ENCODE data around the gene RAD50. TPM values are rescaled to one million over a fixed set of nuclear protein-coding genes. Genes with fewer than 3 reads are reported as not detected.
"Not testable (repeated sequence)": the region's sequence is repeated elsewhere in the genome, so short reads cannot be mapped to it uniquely, and the experiment has no call there.

The RAD50 gene
- total RNA-seq, 2 experiments from 2014 or later, result 30.4 to 34.5 TPM

DNA sequence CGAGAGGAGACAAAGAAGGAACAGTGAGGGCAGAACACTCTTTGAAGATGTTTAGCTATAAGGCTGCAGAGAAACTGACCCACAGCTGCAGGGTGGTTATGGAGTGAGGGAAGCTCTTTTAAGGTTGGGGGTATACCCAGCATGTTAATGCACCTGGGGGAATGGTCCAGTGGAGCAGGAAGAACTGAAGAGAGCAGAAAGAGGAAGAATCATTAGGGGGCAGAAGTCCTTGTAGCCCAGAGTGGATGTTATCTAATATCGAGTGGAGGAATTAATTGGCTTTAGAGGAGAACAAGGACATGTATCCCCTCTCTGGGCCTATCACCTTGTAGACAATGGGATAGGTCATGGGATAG, 124.7 kb downstream of the RAD50 start:
- H3K9me3 Mint-ChIP-seq (ENCODE audit: insufficient read depth), result no peaks in the 10 kb centered on the region
- no peak for ATAC-seq
- no peaks in the 10 kb centered on the region for H3K36me3 Mint-ChIP-seq (ENCODE audit: low read depth)
- no peak overlapping the region for H3K4me3 Mint-ChIP-seq
- H3K27me3 Mint-ChIP-seq (ENCODE audit: low read depth), result no peaks in the 10 kb centered on the region
- ChIA-PET POLR2A (no interaction called here), CTCF (no interaction called here)
- H3K27ac Mint-ChIP-seq, result no peak overlapping the region
- peak; percentile 14 for DNase-seq
- peaks cover 30% of the 10 kb centered on the region for H3K4me1 Mint-ChIP-seq (ENCODE audit: low read depth)

DNA sequence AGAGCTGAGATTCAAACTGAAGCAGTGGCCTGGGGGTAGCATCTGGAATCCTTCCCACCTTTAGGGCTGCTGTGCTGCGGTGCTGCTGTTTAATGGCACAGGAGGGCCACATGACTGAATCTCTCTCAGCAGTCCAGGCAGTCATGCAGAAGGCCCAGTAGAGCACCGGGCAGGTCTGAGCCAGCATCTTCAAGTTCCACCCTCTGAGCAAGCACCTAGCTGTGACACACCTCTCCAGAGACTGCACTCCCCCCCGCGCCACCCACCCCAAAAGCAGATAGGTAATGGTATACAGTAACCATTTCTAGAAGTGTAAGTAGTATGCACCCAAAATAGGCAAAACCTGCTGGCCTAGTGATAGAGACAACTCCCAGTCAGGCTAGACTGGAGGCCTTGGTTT, 125.2 kb downstream of the RAD50 start:
- H3K9me3 Mint-ChIP-seq (ENCODE audit: insufficient read depth), result no peaks in the 10 kb centered on the region
- H3K4me1 Mint-ChIP-seq (ENCODE audit: low read depth), result peaks cover 28% of the 10 kb centered on the region
- H3K27me3 Mint-ChIP-seq (ENCODE audit: low read depth), result no peaks in the 10 kb centered on the region
- no peak overlapping the region for H3K27ac Mint-ChIP-seq
- POLR2A ChIA-PET, result no interaction called here
- ATAC-seq, result no peak
- no peaks in the 10 kb centered on the region for H3K36me3 Mint-ChIP-seq (ENCODE audit: low read depth)
- DNase-seq, result peak; percentile 17
- H3K4me3 Mint-ChIP-seq, result no peak overlapping the region
- CTCF ChIA-PET, result no interaction called here

DNA sequence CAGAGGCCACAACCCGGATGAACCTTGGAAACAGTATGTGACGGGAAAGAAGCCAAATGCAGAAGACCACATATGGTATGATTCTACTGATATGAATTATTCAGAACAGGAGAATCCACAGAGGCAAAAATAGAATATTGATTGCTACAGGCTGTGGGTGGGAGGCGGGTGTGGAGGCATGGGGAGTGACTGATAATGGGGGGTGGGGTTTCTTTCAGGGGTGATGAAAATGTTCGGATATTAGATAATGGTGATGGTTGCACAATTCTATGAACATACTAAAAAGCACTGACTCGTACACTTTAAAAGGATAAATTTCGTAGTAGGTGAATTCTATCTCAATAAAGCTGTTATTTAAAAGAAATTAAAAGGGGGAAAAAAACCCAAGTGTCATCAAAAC, 127.7 kb downstream of the RAD50 start:
- Mint-ChIP-seq H3K4me1 (ENCODE audit: low read depth) (peaks cover 47% of the 10 kb centered on the region), H3K27ac (no peak overlapping the region), H3K27me3 (ENCODE audit: low read depth) (no peaks in the 10 kb centered on the region), H3K36me3 (ENCODE audit: low read depth) (peaks cover 4% of the 10 kb centered on the region), H3K4me3 (no peak overlapping the region), H3K9me3 (ENCODE audit: insufficient read depth) (no peaks in the 10 kb centered on the region)
- ChIA-PET CTCF (interaction anchor here (1.0 to 2.2 kb wide), 4 partner anchors 26 to 136 kb away, joined by 3 to 8 read pairs (median 4); partner anchors contain the start of gene KIF3A), POLR2A (interaction anchor here (0.7 kb wide), 1 partner anchor 10 kb away, joined by 3 read pairs; no protein-coding TSS in a partner anchor)
- ATAC-seq, result no peak
- DNase-seq, result no peak

DNA sequence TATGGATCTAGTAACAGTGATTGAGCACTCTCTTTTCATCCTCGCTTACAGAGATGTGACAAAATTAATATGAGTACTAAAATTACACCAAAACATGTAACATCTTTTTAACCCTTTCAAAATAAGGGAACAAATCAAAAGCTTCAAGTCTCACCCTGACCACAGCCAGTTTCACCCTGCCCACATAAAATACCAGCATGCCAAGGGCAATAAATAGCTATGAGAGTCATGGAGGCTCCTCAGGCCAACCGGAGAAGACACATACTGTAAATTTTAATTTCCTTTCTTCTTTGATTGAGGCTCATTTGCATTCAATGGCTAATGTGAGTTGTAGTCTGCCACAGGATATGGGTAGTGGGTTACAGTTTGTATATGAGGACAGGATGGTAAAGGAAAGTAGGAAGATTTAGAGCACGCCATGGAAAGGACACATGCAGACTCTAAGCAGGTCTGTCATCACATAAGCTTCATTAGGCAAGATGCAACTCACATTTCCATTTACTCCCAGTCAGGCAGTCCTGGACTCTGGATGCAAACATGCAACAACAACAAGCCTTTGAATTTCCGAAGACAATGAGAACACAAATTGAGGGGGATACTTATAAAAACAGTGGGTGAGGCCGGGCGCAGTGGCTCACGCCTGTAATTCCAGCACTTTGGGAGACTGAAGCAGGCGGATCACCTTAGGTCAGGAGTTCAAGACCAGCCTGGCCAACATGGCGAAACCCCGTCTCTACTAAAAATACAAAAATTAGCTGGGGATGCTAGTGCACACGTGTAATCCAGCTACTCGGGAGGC, 128.3 kb downstream of the RAD50 start:
- H3K27ac Mint-ChIP-seq, result peak overlapping the region; percentile 26
- no peaks in the 10 kb centered on the region for H3K9me3 Mint-ChIP-seq (ENCODE audit: insufficient read depth)
- no peaks in the 10 kb centered on the region for H3K27me3 Mint-ChIP-seq (ENCODE audit: low read depth)
- peaks cover 51% of the 10 kb centered on the region for H3K4me1 Mint-ChIP-seq (ENCODE audit: low read depth)
- POLR2A ChIA-PET, result interaction anchor here (0.7 kb wide), 1 partner anchor 11 kb away, joined by 3 read pairs; no protein-coding TSS in a partner anchor
- H3K4me3 Mint-ChIP-seq, result no peak overlapping the region
- DNase-seq, result peak; percentile 49
- ATAC-seq, result no peak
- H3K36me3 Mint-ChIP-seq (ENCODE audit: low read depth), result peaks cover 4% of the 10 kb centered on the region
- CTCF ChIA-PET, result interaction anchor here (0.7 to 2.2 kb wide), 6 partner anchors 27 to 158 kb away, joined by 3 to 8 read pairs (median 4); partner anchors contain the start of gene KIF3A

DNA sequence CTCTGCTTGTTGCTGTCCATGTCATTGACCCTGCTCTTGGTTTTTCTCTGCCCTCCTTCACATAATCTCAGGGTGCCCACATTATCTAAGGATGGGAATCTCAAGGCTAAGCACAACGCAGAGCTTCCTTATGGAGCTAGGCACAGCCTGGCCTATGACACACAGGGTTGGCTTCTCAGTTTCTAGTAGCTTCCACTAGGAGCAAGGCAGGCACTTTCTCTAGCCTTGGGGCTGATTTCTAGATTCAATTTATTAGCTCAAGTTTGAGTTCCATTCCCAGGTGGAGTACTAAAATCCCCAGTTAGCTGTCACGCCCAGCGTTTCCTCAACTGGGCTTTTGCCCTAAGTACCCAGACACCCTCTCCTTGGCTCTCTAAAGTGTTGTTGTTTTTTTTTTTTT, 129.4 kb downstream of the RAD50 start:
- Mint-ChIP-seq H3K4me3 (no peak overlapping the region), H3K9me3 (ENCODE audit: insufficient read depth) (no peaks in the 10 kb centered on the region), H3K27me3 (ENCODE audit: low read depth) (no peaks in the 10 kb centered on the region), H3K4me1 (ENCODE audit: low read depth) (peaks cover 54% of the 10 kb centered on the region), H3K27ac (no peak overlapping the region), H3K36me3 (ENCODE audit: low read depth) (peaks cover 6% of the 10 kb centered on the region)
- POLR2A ChIA-PET, result interaction anchor here (0.6 kb wide), 1 partner anchor 1688 kb away, joined by 3 read pairs; no protein-coding TSS in a partner anchor
- ATAC-seq (no peak), DNase-seq (no peak)
- CTCF ChIA-PET, result interaction anchor here (0.7 to 2.4 kb wide), 4 partner anchors 22 to 134 kb away, joined by 3 to 8 read pairs (median 6); no protein-coding TSS in a partner anchor

DNA sequence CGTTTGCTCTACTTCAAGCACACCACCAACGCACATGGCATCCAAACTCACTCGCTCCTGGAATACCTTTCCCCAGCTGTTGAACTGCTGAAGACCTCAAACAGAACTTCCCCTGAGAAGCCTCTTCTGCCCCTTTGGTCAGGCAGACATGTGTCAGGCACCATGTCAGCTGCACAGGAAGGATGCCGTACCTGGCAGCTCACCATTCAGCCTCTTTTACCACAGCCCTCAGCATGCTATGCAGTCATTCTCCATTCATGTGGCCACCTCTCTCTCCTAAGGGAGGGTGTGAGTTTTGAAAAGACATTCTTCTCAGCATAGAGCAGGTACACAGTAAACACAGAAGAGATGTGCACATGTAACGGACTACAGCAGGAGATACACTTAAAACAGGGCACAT, 131.2 kb downstream of the RAD50 start:
- POLR2A ChIA-PET, result interaction anchor here (0.5 to 1.4 kb wide), 5 partner anchors 9 to 136 kb away, joined by 3 read pairs; partner anchors contain the start of gene KIF3A
- H3K27ac Mint-ChIP-seq, result peak overlapping the region; percentile 85
- peaks cover 14% of the 10 kb centered on the region for H3K36me3 Mint-ChIP-seq (ENCODE audit: low read depth)
- peak overlapping the region; percentile 9 for H3K4me3 Mint-ChIP-seq
- DNase-seq (peak; percentile 86), ATAC-seq (peak; percentile 92)
- CTCF ChIA-PET, result interaction anchor here (0.8 to 2.4 kb wide), 7 partner anchors 17 to 132 kb away, joined by 3 to 8 read pairs (median 5); partner anchors contain the start of gene KIF3A
- H3K9me3 Mint-ChIP-seq (ENCODE audit: insufficient read depth), result no peaks in the 10 kb centered on the region
- H3K27me3 Mint-ChIP-seq (ENCODE audit: low read depth), result no peaks in the 10 kb centered on the region
- peaks cover 63% of the 10 kb centered on the region for H3K4me1 Mint-ChIP-seq (ENCODE audit: low read depth)

DNA sequence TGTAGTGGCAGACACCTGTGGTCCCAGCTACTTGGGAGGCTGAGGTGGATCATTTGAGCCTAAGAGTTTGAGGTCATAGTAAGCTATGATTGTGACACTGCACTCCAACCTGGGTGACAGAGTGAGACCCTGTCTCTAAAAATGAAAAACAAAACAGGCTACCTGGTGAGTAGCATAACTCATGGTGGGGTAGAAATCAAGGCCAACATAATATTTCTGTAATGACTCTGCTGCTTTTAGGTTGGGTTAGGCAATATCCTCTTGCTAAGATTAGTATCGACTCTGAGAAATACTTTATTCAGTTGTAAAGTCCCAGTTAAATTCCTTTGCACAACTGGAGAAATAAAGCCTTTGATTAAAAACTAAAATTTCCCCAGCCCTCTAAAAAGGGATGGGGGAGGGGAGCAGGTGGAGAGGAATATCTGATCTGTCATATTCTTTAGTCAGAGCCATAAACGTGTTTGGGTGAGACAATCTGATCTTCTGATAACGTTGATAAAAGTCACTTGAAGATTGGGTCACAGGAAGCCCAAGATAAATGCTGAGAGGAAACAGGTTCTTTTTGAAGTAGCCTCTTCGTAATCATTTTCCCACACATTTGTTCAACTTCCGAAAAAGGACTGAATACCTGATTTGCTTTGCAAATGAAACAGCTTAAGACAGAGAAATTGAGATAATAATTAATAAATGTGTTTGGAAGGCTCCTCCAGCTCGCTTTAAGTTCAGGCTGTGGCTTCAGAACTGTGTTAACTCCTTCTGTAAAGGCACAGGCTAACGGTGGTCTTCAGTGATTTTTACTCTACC, 132.0 kb downstream of the RAD50 start:
- POLR2A ChIA-PET, result interaction anchor here (0.6 to 1.7 kb wide), 4 partner anchors 10 to 87 kb away, joined by 3 to 6 read pairs (median 4); partner anchors contain the start of gene KIF3A
- peak overlapping the region; percentile 85 for H3K27ac Mint-ChIP-seq
- peak; percentile 16 for ATAC-seq
- H3K9me3 Mint-ChIP-seq (ENCODE audit: insufficient read depth), result no peaks in the 10 kb centered on the region
- no peaks in the 10 kb centered on the region for H3K27me3 Mint-ChIP-seq (ENCODE audit: low read depth)
- H3K4me1 Mint-ChIP-seq (ENCODE audit: low read depth), result peaks cover 64% of the 10 kb centered on the region
- peaks cover 16% of the 10 kb centered on the region for H3K36me3 Mint-ChIP-seq (ENCODE audit: low read depth)
- H3K4me3 Mint-ChIP-seq, result peak overlapping the region; percentile 9
- DNase-seq, result no peak
- CTCF ChIA-PET, result interaction anchor here (0.8 to 2.4 kb wide), 7 partner anchors 10 to 97 kb away, joined by 3 to 8 read pairs (median 5); partner anchors contain the start of gene KIF3A

DNA sequence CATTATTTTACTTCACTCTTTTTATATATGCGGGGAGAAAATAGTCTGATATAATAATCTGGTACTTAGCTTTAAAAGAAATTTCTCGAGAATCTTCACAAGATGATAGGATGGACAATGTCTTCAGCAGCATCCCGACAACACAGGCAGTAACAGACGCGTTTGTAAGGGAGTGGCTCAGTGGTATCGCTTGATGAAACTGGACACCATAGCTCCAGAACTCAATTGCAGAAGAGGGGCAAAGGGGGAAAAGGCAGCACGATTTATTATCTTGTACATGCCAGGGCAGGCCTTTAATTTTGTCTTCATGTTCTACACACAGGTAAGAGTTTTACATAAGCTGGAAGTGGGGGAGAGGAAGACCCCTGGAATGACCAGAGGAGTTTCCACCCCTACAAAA, 132.7 kb downstream of the RAD50 start:
- no peaks in the 10 kb centered on the region for H3K9me3 Mint-ChIP-seq (ENCODE audit: insufficient read depth)
- DNase-seq (no peak), ATAC-seq (no peak)
- H3K27ac Mint-ChIP-seq, result peak overlapping the region; percentile 85
- H3K4me1 Mint-ChIP-seq (ENCODE audit: low read depth), result peaks cover 60% of the 10 kb centered on the region
- H3K27me3 Mint-ChIP-seq (ENCODE audit: low read depth), result no peaks in the 10 kb centered on the region
- POLR2A ChIA-PET, result interaction anchor here (0.6 to 1.7 kb wide), 2 partner anchors 48 to 88 kb away, joined by 6 read pairs; partner anchors contain the start of gene KIF3A
- peaks cover 18% of the 10 kb centered on the region for H3K36me3 Mint-ChIP-seq (ENCODE audit: low read depth)
- no peak overlapping the region for H3K4me3 Mint-ChIP-seq
- CTCF ChIA-PET, result interaction anchor here (1.2 to 2.1 kb wide), 4 partner anchors 9 to 162 kb away, joined by 3 to 7 read pairs (median 6); no protein-coding TSS in a partner anchor

DNA sequence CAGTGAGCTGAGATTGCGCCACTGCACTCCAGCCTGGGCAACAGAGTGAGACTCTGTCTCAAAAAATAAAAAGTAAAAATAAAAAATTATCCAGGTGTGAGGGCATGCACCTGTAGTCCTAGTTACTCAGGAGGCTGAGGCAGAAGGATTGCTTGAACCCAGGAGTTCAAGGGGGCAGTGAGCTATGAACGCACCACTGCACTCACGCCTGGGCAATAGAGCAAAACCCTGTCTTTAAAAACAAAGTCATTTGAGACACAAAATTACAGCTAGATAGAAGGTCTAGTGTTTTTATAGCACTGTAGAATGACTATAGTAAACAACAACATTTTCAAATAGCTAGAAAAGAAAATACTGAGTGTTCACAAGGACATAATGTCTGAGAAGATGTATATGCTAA, 133.4 kb downstream of the RAD50 start:
- ChIA-PET POLR2A (interaction anchor here (1.7 kb wide), 1 partner anchor 47 kb away, joined by 6 read pairs; the partner anchor contains the start of gene KIF3A), CTCF (interaction anchor here (0.6 to 2.1 kb wide), 6 partner anchors 9 to 163 kb away, joined by 3 to 7 read pairs (median 4); no protein-coding TSS in a partner anchor)
- Mint-ChIP-seq H3K4me3 (no peak overlapping the region), H3K27ac (no peak overlapping the region), H3K4me1 (ENCODE audit: low read depth) (peaks cover 54% of the 10 kb centered on the region), H3K36me3 (ENCODE audit: low read depth) (peaks cover 20% of the 10 kb centered on the region), H3K9me3 (ENCODE audit: insufficient read depth) (no peaks in the 10 kb centered on the region), H3K27me3 (ENCODE audit: low read depth) (no peaks in the 10 kb centered on the region)
- DNase-seq (no peak), ATAC-seq (no peak)

DNA sequence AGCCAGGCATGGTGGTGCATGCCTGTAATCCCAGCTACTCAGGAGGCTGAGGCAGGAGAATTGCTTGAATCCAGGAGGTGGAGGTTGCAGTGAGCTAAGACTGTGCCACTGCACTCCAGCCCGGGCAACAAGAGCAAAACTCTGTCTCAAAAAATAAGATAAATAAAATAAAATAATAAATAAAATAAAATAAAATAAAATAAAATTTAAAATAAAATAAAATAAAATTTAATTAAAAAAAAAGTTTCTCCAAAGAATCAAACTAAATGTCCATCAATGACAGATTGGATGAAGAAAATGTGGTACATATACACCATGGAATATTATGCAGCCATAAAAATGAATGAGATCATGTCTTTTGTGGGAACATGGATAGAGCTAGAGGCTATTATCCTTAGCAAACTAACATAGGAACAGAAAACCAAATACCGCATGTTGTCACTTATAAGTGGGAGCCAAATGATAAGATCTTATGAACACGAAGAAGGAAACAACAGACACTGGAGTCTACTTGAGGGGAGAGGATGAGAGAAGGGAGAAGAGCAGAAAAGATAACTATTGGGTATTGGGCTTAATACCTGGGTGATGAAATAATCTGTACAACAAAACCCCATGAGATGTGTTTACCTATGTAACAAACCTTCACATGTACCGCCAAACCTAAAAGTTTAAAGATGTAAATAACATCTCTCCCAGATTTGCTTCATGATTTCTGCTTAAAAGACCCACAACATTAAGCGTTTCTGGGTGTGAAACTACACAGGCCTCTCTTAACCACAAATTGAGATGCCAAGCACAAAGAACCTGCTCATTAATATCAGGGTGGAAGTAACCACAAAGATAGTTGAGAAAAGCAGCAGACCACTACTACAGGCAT, 135.2 kb downstream of the RAD50 start:
- POLR2A ChIA-PET; ATAC-seq; H3K4me3 Mint-ChIP-seq; DNase-seq; H3K9me3 Mint-ChIP-seq (ENCODE audit: insufficient read depth); H3K27me3 Mint-ChIP-seq (ENCODE audit: low read depth): not testable (repeated sequence)
- Mint-ChIP-seq H3K27ac (peak overlapping the region; percentile 53), H3K4me1 (ENCODE audit: low read depth) (peaks cover 38% of the 10 kb centered on the region), H3K36me3 (ENCODE audit: low read depth) (peaks cover 21% of the 10 kb centered on the region)
- CTCF ChIA-PET, result interaction anchor here (0.8 kb wide), 1 partner anchor 165 kb away, joined by 3 read pairs; no protein-coding TSS in a partner anchor

DNA sequence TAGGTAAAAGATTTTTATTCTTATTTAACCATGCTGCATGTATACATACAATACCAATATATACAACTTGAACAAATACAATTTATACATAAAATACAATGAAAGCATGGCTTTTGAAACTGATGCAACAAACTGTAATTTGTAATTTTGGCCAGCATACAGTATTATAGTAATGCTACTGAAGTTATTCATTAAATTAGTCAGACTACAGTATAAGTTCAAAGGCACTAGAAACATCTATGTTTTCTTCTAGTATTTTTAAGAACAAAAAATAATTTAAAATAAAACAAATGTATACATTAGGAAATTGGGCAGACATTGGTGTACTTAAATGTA, 135.8 kb downstream of the RAD50 start:
- ATAC-seq (no peak), DNase-seq (no peak)
- no peaks in the 10 kb centered on the region for H3K9me3 Mint-ChIP-seq (ENCODE audit: insufficient read depth)
- H3K4me1 Mint-ChIP-seq (ENCODE audit: low read depth), result peaks cover 36% of the 10 kb centered on the region
- H3K4me3 Mint-ChIP-seq, result no peak overlapping the region
- peaks cover 25% of the 10 kb centered on the region for H3K36me3 Mint-ChIP-seq (ENCODE audit: low read depth)
- no peaks in the 10 kb centered on the region for H3K27me3 Mint-ChIP-seq (ENCODE audit: low read depth)
- peak overlapping the region; percentile 53 for H3K27ac Mint-ChIP-seq
- POLR2A ChIA-PET, result no interaction called here
- CTCF ChIA-PET, result no interaction called here

Data from activated CD8-positive, alpha-beta T cell treated with anti-CD3 and anti-CD28 coated beads, Interleukin-2, amount 10 ng/mL, durations not matched to agents 7 days and 5 days (primary cell).